Naive thymus-derived CD4-positive, alpha-beta T cell (primary cell): Measurements from ENCODE around the gene CCL20. TPM values are rescaled to one million over a fixed set of nuclear protein-coding genes. Genes with fewer than 3 reads are reported as not detected.

Source experiments
- ATAC-seq: fragments of 150-1000 bp; cut with Tn5 transposase; 2 replicates; pipeline ENCODE4 v1.10.0; 2021; ENCODE audit warnings: mild to moderate bottlenecking, moderate library complexity
- CTCF ChIA-PET: fragments of 350-600 bp; sonication (Branson Sonifier 250); formaldehyde crosslinking; loops from one replicate; lab custom pipeline; 2021; ENCODE audit warnings: antibody characterized with exemption; lab: Charles Lee
- POLR2A ChIA-PET: fragments of 350-600 bp; sonication (Branson Sonifier 250); formaldehyde crosslinking; loops from one replicate; lab custom pipeline; 2021; ENCODE audit warnings: antibody characterized with exemption, inconsistent platforms; lab: Charles Lee
- DNase-seq, 9 donors: peaks; one replicate each; pipeline versions ENCODE4 v3.0.0 to v3.0.0-alpha.2; 2020 to 2022; ENCODE audit warnings: mixed read lengths in 1 of 9
- H3K27ac ChIP-seq: one replicate; pipeline ENCODE4 v1.7.0; 2013; ENCODE audit warnings: mild to moderate bottlenecking, low read depth, low read length, moderate library complexity
- H3K27me3 ChIP-seq, 2 donors: one replicate each; pipeline ENCODE4 v1.7.0; 2013; ENCODE audit warnings: low read length in 2 of 2, mild to moderate bottlenecking in 2 of 2, moderate library complexity in 2 of 2; ENCODE audit not compliant: control insufficient read depth in 2 of 2, insufficient read depth in 2 of 2
- H3K36me3 ChIP-seq, 3 experiments: 1 replicate in 2 of 3; 2 replicates in 1 of 3; pipeline ENCODE4 v1.7.0; 2013; ENCODE audit warnings: low read length in 3 of 3, mild to moderate bottlenecking in 3 of 3, moderate library complexity in 1 of 3; ENCODE audit not compliant: insufficient read depth in 3 of 3, control insufficient read depth in 2 of 3
- H3K4me1 ChIP-seq, 2 donors: one replicate each; pipeline ENCODE4 v1.7.0; 2013; ENCODE audit warnings: low read length in 2 of 2, mild to moderate bottlenecking in 2 of 2, moderate library complexity in 1 of 2; ENCODE audit not compliant: control insufficient read depth in 2 of 2, insufficient read depth in 2 of 2
- H3K4me3 ChIP-seq: 2 replicates; pipeline ENCODE4 v1.7.0; 2013; ENCODE audit warnings: mild to moderate bottlenecking, low read length
- H3K9me3 ChIP-seq, 3 experiments: 1 replicate in 2 of 3; 2 replicates in 1 of 3; pipeline ENCODE4 v1.7.0; 2013; ENCODE audit warnings: low read length in 3 of 3; ENCODE audit not compliant: control insufficient read depth in 2 of 3
- H3K27ac Mint-ChIP-seq, 9 donors: one replicate each; pipeline ENCODE4 v1.8.0; 2020 to 2022; ENCODE audit warnings: mixed read lengths in 9 of 9, mild to moderate bottlenecking in 8 of 9, moderate library complexity in 5 of 9, inconsistent platforms in 2 of 9
- H3K27me3 Mint-ChIP-seq, 5 donors: one replicate each; pipeline ENCODE4 v1.8.0; 2021 to 2022; ENCODE audit warnings: mixed read lengths in 5 of 5, mild to moderate bottlenecking in 1 of 5
- H3K36me3 Mint-ChIP-seq, 5 donors: one replicate each; pipeline ENCODE4 v1.8.0; 2020 to 2022; ENCODE audit warnings: mixed read lengths in 5 of 5, mild to moderate bottlenecking in 3 of 5, inconsistent platforms in 1 of 5
- H3K4me1 Mint-ChIP-seq, 7 donors: one replicate each; pipeline ENCODE4 v1.8.0; 2020 to 2022; ENCODE audit warnings: mixed read lengths in 7 of 7, mild to moderate bottlenecking in 3 of 7, inconsistent platforms in 1 of 7
- H3K4me3 Mint-ChIP-seq, 10 donors: one replicate each; pipeline ENCODE4 v1.8.0; 2020 to 2022; ENCODE audit warnings: mild to moderate bottlenecking in 10 of 10, mixed read lengths in 10 of 10, moderate library complexity in 6 of 10, inconsistent platforms in 2 of 10
- H3K9me3 Mint-ChIP-seq, 11 donors: one replicate each; pipeline ENCODE4 v1.8.0; 2020 to 2022; ENCODE audit warnings: mixed read lengths in 11 of 11, mild to moderate bottlenecking in 4 of 11, inconsistent platforms in 1 of 11, moderate library complexity in 1 of 11
- intact Hi-C, 2 donors: fragments of 100-400 bp; cut with micrococcal nuclease; formaldehyde crosslinking; loops; one replicate each; pipeline ENCODE4 v1.15.1; 2023
- polyA plus RNA-seq, 2 donors: library from polyadenylated mRNA; unstranded; fragments of 300-500 nt; fragmentation: Illumina TruSeq; gene quantifications; one replicate each; pipeline ENCODE4 v1.2.3, GENCODE V29; 2021
- total RNA-seq, 6 experiments: library from RNA in 5 of 6; stranded (reverse) in 5 of 6; gene quantifications; 1 replicate in 5 of 6; 2 replicates in 1 of 6; pipeline ENCODE4 v1.2.3 and lab custom pipeline; 2021 to 2026

CCL20 gene
- total RNA-seq (1 to 10 TPM in 2 of 5 experiments, under 1 TPM in 1, not detected in 2; 0.36 to 1.9 (median 1.4) TPM), polyA plus RNA-seq (not detected), total RNA-seq (lab: John Stamatoyannopoulos, UW) (not detected)

GRCh38 chr2:227813562-227814353, at the start of gene CCL20:
Gene CCL20, plus strand, starts transcription at chr2:227813842. Its CDS starts 70 bp downstream, at chr2:227813912.
- POLR2A ChIA-PET = no interaction called here
- H3K27ac Mint-ChIP-seq = no peak within 1 kb of the TSS
- no peak within 1 kb of the TSS for H3K27ac ChIP-seq

GRCh38 chr2:227765788-227766372, 47.8 kb upstream of the CCL20 start:
- intact Hi-C loops = loop anchor here (1.0 to 5.0 kb wide), 7 partner anchors 108 to 1879 kb away; partner anchors contain the start of gene AGFG1 (in 1 of the 2)
- peaks cover 0 to 3% (median 0%) of the 10 kb centered on the region in 7 donors for H3K4me1 Mint-ChIP-seq
- Histone ChIP-seq H3K27me3 (no peaks in the 10 kb centered on the region), H3K36me3 (no peaks in the 10 kb centered on the region), H3K27ac (no peak overlapping the region), H3K4me1 (no peaks in the 10 kb centered on the region), H3K9me3 (no peaks in the 10 kb centered on the region), H3K4me3 (no peak overlapping the region)
- no peaks in the 10 kb centered on the region for H3K9me3 Mint-ChIP-seq
- peaks cover 0 to 5% (median 4%) of the 10 kb centered on the region in 5 donors for H3K27me3 Mint-ChIP-seq
- no peaks in the 10 kb centered on the region for H3K36me3 Mint-ChIP-seq
- H3K4me3 Mint-ChIP-seq = no peak overlapping the region
- H3K27ac Mint-ChIP-seq = no peak overlapping the region
- DNase-seq (no peak), ATAC-seq (no peak)
- POLR2A ChIA-PET = no interaction called here
- CTCF ChIA-PET = interaction anchor here (0.6 to 1.2 kb wide), 7 partner anchors 90 to 631 kb away, joined by 3 to 5 read pairs (median 4); no protein-coding TSS in a partner anchor

More at GRCh38 chr2:227813562-227814353, at the start of gene CCL20:
- peak within 1 kb of the TSS in 2 of 10 donors; percentile 3 to 41 for H3K4me3 Mint-ChIP-seq
- intact Hi-C loops = no loop called here
- H3K36me3 Mint-ChIP-seq = no peaks in the 10 kb centered on the region
- peaks cover 0 to 13% (median 0%) of the 10 kb centered on the region in 7 donors for H3K4me1 Mint-ChIP-seq
- H3K9me3 Mint-ChIP-seq = peaks cover 0 to 6% (median 0%) of the 10 kb centered on the region in 11 donors
- Histone ChIP-seq H3K4me1 (no peaks in the 10 kb centered on the region), H3K36me3 (no peaks in the 10 kb centered on the region), H3K27me3 (peaks cover 0 to 3% of the 10 kb centered on the region in 2 donors), H3K9me3 (no peaks in the 10 kb centered on the region), H3K4me3 (no peak within 1 kb of the TSS)
- peaks cover 0 to 41% (median 20%) of the 10 kb centered on the region in 5 donors for H3K27me3 Mint-ChIP-seq
- DNase-seq = no peak
- CTCF ChIA-PET = no interaction called here
- no peak for ATAC-seq

GRCh38 chr2:227766373-227766883, 47.2 kb upstream of the CCL20 start:
- Histone ChIP-seq H3K36me3 (no peaks in the 10 kb centered on the region), H3K27ac (no peak overlapping the region), H3K27me3 (no peaks in the 10 kb centered on the region), H3K9me3 (no peaks in the 10 kb centered on the region), H3K4me1 (no peaks in the 10 kb centered on the region), H3K4me3 (no peak overlapping the region)
- Mint-ChIP-seq H3K27me3 (peaks cover 0 to 5% (median 4%) of the 10 kb centered on the region in 5 donors), H3K9me3 (no peaks in the 10 kb centered on the region), H3K36me3 (no peaks in the 10 kb centered on the region), H3K4me1 (peaks cover 0 to 3% (median 0%) of the 10 kb centered on the region in 7 donors), H3K27ac (no peak overlapping the region), H3K4me3 (no peak overlapping the region)
- peak; percentile 84 for ATAC-seq
- peak; percentile 13 to 60 (median 45) for DNase-seq
- ChIA-PET POLR2A (no interaction called here), CTCF (interaction anchor here (0.7 to 1.2 kb wide), 7 partner anchors 90 to 1792 kb away, joined by 3 to 5 read pairs (median 4); no protein-coding TSS in a partner anchor)
- intact Hi-C loops = loop anchor here (1.0 to 5.0 kb wide), 7 partner anchors 108 to 1879 kb away; partner anchors contain the start of gene AGFG1 (in 1 of the 2)

- ATAC-seq (no peak), DNase-seq (no peak)
- no peaks in the 10 kb centered on the region for H3K9me3 ChIP-seq
- H3K4me1 ChIP-seq = no peaks in the 10 kb centered on the region
- Mint-ChIP-seq H3K4me3 (no peak overlapping the region), H3K27me3 (peaks cover 0 to 5% (median 4%) of the 10 kb centered on the region in 5 donors), H3K9me3 (no peaks in the 10 kb centered on the region), H3K4me1 (peaks cover 0 to 3% (median 0%) of the 10 kb centered on the region in 7 donors), H3K36me3 (no peaks in the 10 kb centered on the region), H3K27ac (no peak overlapping the region)
- no peaks in the 10 kb centered on the region for H3K36me3 ChIP-seq
- CTCF ChIA-PET = no interaction called here
- POLR2A ChIA-PET = no interaction called here
- H3K27ac ChIP-seq = no peak overlapping the region
- no peaks in the 10 kb centered on the region for H3K27me3 ChIP-seq
- intact Hi-C loops = loop anchor here (2.0 to 5.0 kb wide), 5 partner anchors 287 to 1881 kb away; partner anchors contain the start of gene AGFG1 (in 1 of the 2)
- no peak overlapping the region for H3K4me3 ChIP-seq
Observed at GRCh38 chr2:227767830-227768229, 45.8 kb upstream of the CCL20 start.

- ChIA-PET POLR2A (no interaction called here), CTCF (no interaction called here)
- DNase-seq = no peak
- Mint-ChIP-seq H3K4me1 (peaks cover 0 to 1% (median 0%) of the 10 kb centered on the region in 7 donors), H3K27me3 (no peaks in the 10 kb centered on the region), H3K4me3 (no peak overlapping the region), H3K36me3 (no peaks in the 10 kb centered on the region), H3K27ac (no peak overlapping the region), H3K9me3 (no peaks in the 10 kb centered on the region)
- no peak for ATAC-seq
- intact Hi-C loops = no loop called here
- no peaks in the 10 kb centered on the region for H3K36me3 ChIP-seq
- H3K27ac ChIP-seq = no peak overlapping the region
- H3K9me3 ChIP-seq = no peaks in the 10 kb centered on the region
- no peak overlapping the region for H3K4me3 ChIP-seq
- H3K4me1 ChIP-seq = no peaks in the 10 kb centered on the region
- no peaks in the 10 kb centered on the region for H3K27me3 ChIP-seq
Observed at GRCh38 chr2:227772197-227772661, 41.4 kb upstream of the CCL20 start.

- DNase-seq (no peak), ATAC-seq (no peak)
- Histone ChIP-seq H3K27me3 (no peaks in the 10 kb centered on the region), H3K27ac (no peak overlapping the region), H3K4me1 (no peaks in the 10 kb centered on the region), H3K36me3 (no peaks in the 10 kb centered on the region), H3K4me3 (no peak overlapping the region), H3K9me3 (no peaks in the 10 kb centered on the region)
- H3K27ac Mint-ChIP-seq = no peak overlapping the region
- no peaks in the 10 kb centered on the region for H3K27me3 Mint-ChIP-seq
- H3K4me1 Mint-ChIP-seq = peaks cover 0 to 1% (median 0%) of the 10 kb centered on the region in 7 donors
- H3K36me3 Mint-ChIP-seq = no peaks in the 10 kb centered on the region
- POLR2A ChIA-PET = no interaction called here
- no peaks in the 10 kb centered on the region for H3K9me3 Mint-ChIP-seq
- CTCF ChIA-PET = no interaction called here
- no peak overlapping the region for H3K4me3 Mint-ChIP-seq
- intact Hi-C loops = no loop called here
Observed at GRCh38 chr2:227772932-227773331, 40.7 kb upstream of the CCL20 start.
